CD14-positive monocyte (primary cell): ENCODE data around the gene MS4A7. TPM values are rescaled to one million over a fixed set of nuclear protein-coding genes. Genes with fewer than 3 reads are reported as not detected.

Experiments used
- DNase-seq, 3 donors: peaks; one replicate each; pipeline ENCODE4 v3.0.0-alpha.2; 2011 to 2022
- H2AFZ ChIP-seq: 2 replicates; pipeline ENCODE4 v1.6.0; 2012; ENCODE audit warnings: mild to moderate bottlenecking, low read depth, low read length, inconsistent platforms; ENCODE audit not compliant: insufficient read depth, poor library complexity, severe bottlenecking
- H3K27ac ChIP-seq, 2 donors: 1 replicate in 1 of 2; 2 replicates in 1 of 2; pipeline ENCODE4 v1.5.1; 2012 to 2013; ENCODE audit warnings: low read length in 2 of 2, control low read depth in 1 of 2, inconsistent platforms in 1 of 2, low read depth in 1 of 2, mild to moderate bottlenecking in 1 of 2
- H3K27me3 ChIP-seq, 2 donors: one replicate each; pipeline versions ENCODE4 v1.6.0 to v1.6.1; 2011 to 2013; ENCODE audit warnings: low read length in 2 of 2; ENCODE audit not compliant: control insufficient read depth in 2 of 2, insufficient read depth in 2 of 2
- H3K36me3 ChIP-seq, 2 donors: replicated peaks in 1 of 2; 1 replicate in 1 of 2; 2 replicates in 1 of 2; pipeline versions ENCODE4 v1.5.1 to v1.6.1; 2012 to 2013; ENCODE audit warnings: low read length in 2 of 2, control low read depth in 1 of 2, inconsistent platforms in 1 of 2, mild to moderate bottlenecking in 1 of 2; ENCODE audit not compliant: insufficient read depth in 2 of 2, control insufficient read depth in 1 of 2
- H3K4me1 ChIP-seq, 2 donors: 1 replicate in 1 of 2; 2 replicates in 1 of 2; pipeline versions ENCODE4 v1.5.1 to v1.6.1; 2012 to 2013; ENCODE audit warnings: low read length in 2 of 2, control low read depth in 1 of 2, inconsistent platforms in 1 of 2, mild to moderate bottlenecking in 1 of 2, moderate library complexity in 1 of 2; ENCODE audit not compliant: insufficient read depth in 2 of 2, control insufficient read depth in 1 of 2
- H3K4me2 ChIP-seq: replicated peaks from 2 replicates; pipeline ENCODE3; 2012; ENCODE audit warnings: low read length, moderate library complexity, mild to moderate bottlenecking; ENCODE audit not compliant: poor library complexity, severe bottlenecking; ENCODE audit errors: extremely low read depth
- H3K4me3 ChIP-seq, 3 experiments: fragments of 200-600 bp in 1 of 3; sonication (generic) in 1 of 3; replicated peaks in 1 of 3; 1 replicate in 2 of 3; 2 replicates in 1 of 3; pipeline ENCODE4 v1.5.1; 2011 to 2013; ENCODE audit warnings: low read length in 3 of 3, mild to moderate bottlenecking in 3 of 3, control low read depth in 2 of 3, low read depth in 2 of 3, inconsistent platforms in 1 of 3, moderate library complexity in 1 of 3
- H3K79me2 ChIP-seq: 2 replicates; pipeline ENCODE4 v1.6.0; 2012; ENCODE audit warnings: mild to moderate bottlenecking, control low read depth, inconsistent platforms, low read length, moderate library complexity; ENCODE audit not compliant: insufficient read depth
- H3K9ac ChIP-seq: 2 replicates; pipeline ENCODE4 v1.6.0; 2017; ENCODE audit warnings: low read length, mild to moderate bottlenecking; ENCODE audit not compliant: insufficient read depth, poor library complexity, severe bottlenecking
- H3K9me3 ChIP-seq, 2 donors: replicated peaks in 1 of 2; 1 replicate in 1 of 2; 2 replicates in 1 of 2; pipeline versions ENCODE4 v1.5.1 to v1.6.1; 2012 to 2013; ENCODE audit warnings: low read length in 2 of 2, control low read depth in 1 of 2; ENCODE audit not compliant: control insufficient read depth in 1 of 2, insufficient read depth in 1 of 2
- H4K20me1 ChIP-seq: 2 replicates; pipeline ENCODE4 v1.6.0; 2012; ENCODE audit warnings: mild to moderate bottlenecking, low read length, control low read depth, moderate library complexity; ENCODE audit not compliant: insufficient read depth
- H3K27ac Mint-ChIP-seq, 7 donors: one replicate each; pipeline ENCODE4 v1.8.0; 2020; ENCODE audit warnings: mild to moderate bottlenecking in 7 of 7, mixed read lengths in 7 of 7, moderate library complexity in 6 of 7, inconsistent platforms in 2 of 7
- H3K27me3 Mint-ChIP-seq, 3 donors: one replicate each; pipeline ENCODE4 v1.8.0; 2021 to 2022; ENCODE audit warnings: low read depth in 3 of 3, mild to moderate bottlenecking in 3 of 3, mixed read lengths in 3 of 3, moderate library complexity in 3 of 3, inconsistent platforms in 1 of 3
- H3K36me3 Mint-ChIP-seq, 2 donors: one replicate each; pipeline ENCODE4 v1.8.0; 2020; ENCODE audit warnings: mixed read lengths in 2 of 2, inconsistent platforms in 1 of 2, mild to moderate bottlenecking in 1 of 2
- H3K4me1 Mint-ChIP-seq: one replicate; pipeline ENCODE4 v1.8.0; 2020; ENCODE audit warnings: mild to moderate bottlenecking, mixed read lengths
- H3K4me3 Mint-ChIP-seq, 2 donors: one replicate each; pipeline ENCODE4 v1.8.0; 2020; ENCODE audit warnings: mild to moderate bottlenecking in 2 of 2, mixed read lengths in 2 of 2, moderate library complexity in 1 of 2
- H3K9me3 Mint-ChIP-seq, 7 donors: one replicate each; pipeline ENCODE4 v1.8.0; 2020 to 2022; ENCODE audit warnings: mixed read lengths in 7 of 7, mild to moderate bottlenecking in 6 of 7, moderate library complexity in 6 of 7, inconsistent platforms in 2 of 7
- WGBS: methylation state at CpG from one replicate; pipeline ENCODE4 v1.1.5; 2013; ENCODE audit warnings: missing lambda C conversion rate; ENCODE audit not compliant: insufficient coverage; 5-methylcytosine and 5-hydroxymethylcytosine counted together
- intact Hi-C, 2 donors: fragments of 100-400 bp; cut with micrococcal nuclease; formaldehyde crosslinking; loops; one replicate each; pipeline versions ENCODE4 v1.15.0 to v1.15.1; 2023
- polyA plus RNA-seq, 3 donors: library from polyadenylated mRNA; depleted of rRNA in 1 of 3; unstranded in 2 of 3; stranded (reverse) in 1 of 3; fragments of 300-500 nt in 2 of 3; fragments of >200 nt in 1 of 3; fragmentation: Illumina TruSeq in 2 of 3; gene quantifications; 1 replicate in 2 of 3; 2 replicates in 1 of 3; pipeline ENCODE4 v1.2.3, GENCODE V29; 2012 to 2021
- TF ChIP-seq, protein P1 (sequence below): fragments of 200-600 bp; IDR thresholded peaks from one replicate; pipeline ENCODE4 v1.8.0; 2022; ENCODE audit warnings: antibody characterized with exemption, mild to moderate bottlenecking

The MS4A7 gene
- polyA plus RNA-seq, 3 donors: 181 to 596 (median 504) TPM

- H3K4me3 Mint-ChIP-seq: peak overlapping the region in 1 of 2 donors; percentile 35
Measured at GRCh38 chr11:60371386-60371785, 6.9 kb upstream of the MS4A7 start.

GRCh38 chr11:60371854-60372253 is 6.5 kb upstream of the MS4A7 start:
- H3K27ac Mint-ChIP-seq: peak overlapping the region; percentile 60 to 92 (median 83)
- peaks cover 58% of the 10 kb centered on the region for H3K4me1 Mint-ChIP-seq
- no peak overlapping the region for H3K4me3 Mint-ChIP-seq
- Histone ChIP-seq H3K36me3 (no peaks in the 10 kb centered on the region), H3K27me3 (no peaks in the 10 kb centered on the region), H3K9me3 (peaks cover 12 to 15% of the 10 kb centered on the region in 2 donors), H4K20me1 (no peaks in the 10 kb centered on the region), H2AFZ (no peak overlapping the region), H3K4me1 (peaks cover 50 to 62% of the 10 kb centered on the region in 2 donors), H3K27ac (peak overlapping the region in 1 of 2 donors; percentile 75), H3K4me3 (peak overlapping the region in 1 of 3 experiments; percentile 51), H3K4me2 (peak overlapping the region; percentile 24), H3K9ac (no peak overlapping the region), H3K79me2 (no peaks in the 10 kb centered on the region)
- peaks cover 9 to 21% of the 10 kb centered on the region in 2 donors for H3K36me3 Mint-ChIP-seq
- peaks cover 0 to 4% (median 0%) of the 10 kb centered on the region in 3 donors for H3K27me3 Mint-ChIP-seq
- TF ChIP-seq, protein P1, sequence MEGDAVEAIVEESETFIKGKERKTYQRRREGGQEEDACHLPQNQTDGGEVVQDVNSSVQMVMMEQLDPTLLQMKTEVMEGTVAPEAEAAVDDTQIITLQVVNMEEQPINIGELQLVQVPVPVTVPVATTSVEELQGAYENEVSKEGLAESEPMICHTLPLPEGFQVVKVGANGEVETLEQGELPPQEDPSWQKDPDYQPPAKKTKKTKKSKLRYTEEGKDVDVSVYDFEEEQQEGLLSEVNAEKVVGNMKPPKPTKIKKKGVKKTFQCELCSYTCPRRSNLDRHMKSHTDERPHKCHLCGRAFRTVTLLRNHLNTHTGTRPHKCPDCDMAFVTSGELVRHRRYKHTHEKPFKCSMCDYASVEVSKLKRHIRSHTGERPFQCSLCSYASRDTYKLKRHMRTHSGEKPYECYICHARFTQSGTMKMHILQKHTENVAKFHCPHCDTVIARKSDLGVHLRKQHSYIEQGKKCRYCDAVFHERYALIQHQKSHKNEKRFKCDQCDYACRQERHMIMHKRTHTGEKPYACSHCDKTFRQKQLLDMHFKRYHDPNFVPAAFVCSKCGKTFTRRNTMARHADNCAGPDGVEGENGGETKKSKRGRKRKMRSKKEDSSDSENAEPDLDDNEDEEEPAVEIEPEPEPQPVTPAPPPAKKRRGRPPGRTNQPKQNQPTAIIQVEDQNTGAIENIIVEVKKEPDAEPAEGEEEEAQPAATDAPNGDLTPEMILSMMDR: no peak
- no peak for DNase-seq
- intact Hi-C loops: no loop called here
- no CpG with 5 or more reads among the region's 1 CpG for WGBS
- H3K9me3 Mint-ChIP-seq: peaks cover 8 to 23% (median 16%) of the 10 kb centered on the region in 7 donors

More at GRCh38 chr11:60371386-60371785, 6.9 kb upstream of the MS4A7 start:
- peaks cover 54% of the 10 kb centered on the region for H3K4me1 Mint-ChIP-seq
- peaks cover 10 to 23% (median 18%) of the 10 kb centered on the region in 7 donors for H3K9me3 Mint-ChIP-seq
- DNase-seq: peak in 2 of 3 donors; percentile 42 to 52
- Histone ChIP-seq H3K4me1 (peaks cover 46 to 62% of the 10 kb centered on the region in 2 donors), H3K27ac (peak overlapping the region in 1 of 2 donors; percentile 75), H2AFZ (no peak overlapping the region), H3K79me2 (no peaks in the 10 kb centered on the region), H3K9me3 (peaks cover 15% of the 10 kb centered on the region in 2 donors), H3K4me3 (peak overlapping the region in 1 of 3 experiments; percentile 51), H4K20me1 (no peaks in the 10 kb centered on the region), H3K4me2 (peak overlapping the region; percentile 24), H3K36me3 (no peaks in the 10 kb centered on the region), H3K9ac (no peak overlapping the region), H3K27me3 (no peaks in the 10 kb centered on the region)
- intact Hi-C loops: no loop called here
- peaks cover 9 to 19% of the 10 kb centered on the region in 2 donors for H3K36me3 Mint-ChIP-seq
- H3K27ac Mint-ChIP-seq: peak overlapping the region; percentile 60 to 92 (median 83)
- H3K27me3 Mint-ChIP-seq: peaks cover 0 to 4% (median 0%) of the 10 kb centered on the region in 3 donors
- TF ChIP-seq, protein P1: no peak
- WGBS: no CpG with 5 or more reads among the region's 3 CpGs
